ENCODE measurements around the gene S100B.

The S100B gene

DNA sequence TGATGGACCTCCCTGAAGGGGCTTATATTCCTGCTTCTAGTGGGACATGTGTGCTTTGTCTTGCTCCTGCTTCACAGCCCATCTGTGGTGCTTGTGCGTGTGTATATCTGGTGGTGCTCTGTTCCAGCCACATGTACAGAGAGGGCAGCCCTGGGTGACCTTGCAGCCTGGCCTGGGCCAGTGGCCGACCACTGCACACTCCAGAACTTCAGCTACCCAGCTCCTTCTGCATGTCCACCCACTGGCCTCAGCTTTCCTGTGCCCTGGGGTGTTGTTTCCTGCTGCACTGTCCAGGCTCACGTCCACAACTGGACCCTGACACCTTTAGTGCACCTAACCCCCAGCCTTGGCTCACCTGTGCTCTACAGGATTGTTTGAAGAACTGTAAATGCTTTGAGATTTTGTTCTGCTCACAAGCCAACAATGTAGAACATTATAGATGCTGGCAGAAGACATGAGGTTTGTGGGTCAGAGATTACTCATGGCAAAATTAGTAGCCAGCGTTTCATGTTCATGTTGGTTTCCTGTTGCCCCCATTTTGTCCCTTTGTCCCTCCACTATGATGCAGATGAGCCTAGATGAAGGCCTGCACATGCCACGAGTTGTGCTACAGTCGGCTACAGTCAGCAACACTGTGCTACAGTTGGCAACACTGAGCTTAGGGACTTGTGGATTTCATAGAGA is 5.3 kb upstream of the S100B start:
- DNase-seq (ENCODE audit: low read depth) = no peak
- TF ChIP-seq, protein P1, sequence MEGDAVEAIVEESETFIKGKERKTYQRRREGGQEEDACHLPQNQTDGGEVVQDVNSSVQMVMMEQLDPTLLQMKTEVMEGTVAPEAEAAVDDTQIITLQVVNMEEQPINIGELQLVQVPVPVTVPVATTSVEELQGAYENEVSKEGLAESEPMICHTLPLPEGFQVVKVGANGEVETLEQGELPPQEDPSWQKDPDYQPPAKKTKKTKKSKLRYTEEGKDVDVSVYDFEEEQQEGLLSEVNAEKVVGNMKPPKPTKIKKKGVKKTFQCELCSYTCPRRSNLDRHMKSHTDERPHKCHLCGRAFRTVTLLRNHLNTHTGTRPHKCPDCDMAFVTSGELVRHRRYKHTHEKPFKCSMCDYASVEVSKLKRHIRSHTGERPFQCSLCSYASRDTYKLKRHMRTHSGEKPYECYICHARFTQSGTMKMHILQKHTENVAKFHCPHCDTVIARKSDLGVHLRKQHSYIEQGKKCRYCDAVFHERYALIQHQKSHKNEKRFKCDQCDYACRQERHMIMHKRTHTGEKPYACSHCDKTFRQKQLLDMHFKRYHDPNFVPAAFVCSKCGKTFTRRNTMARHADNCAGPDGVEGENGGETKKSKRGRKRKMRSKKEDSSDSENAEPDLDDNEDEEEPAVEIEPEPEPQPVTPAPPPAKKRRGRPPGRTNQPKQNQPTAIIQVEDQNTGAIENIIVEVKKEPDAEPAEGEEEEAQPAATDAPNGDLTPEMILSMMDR (conservative IDR thresholded peaks at IDR 0.05; ENCODE audit: low read length) = no peak
- H3K4me3 ChIP-seq (ENCODE audit: low read length) = no peak overlapping the region

DNA sequence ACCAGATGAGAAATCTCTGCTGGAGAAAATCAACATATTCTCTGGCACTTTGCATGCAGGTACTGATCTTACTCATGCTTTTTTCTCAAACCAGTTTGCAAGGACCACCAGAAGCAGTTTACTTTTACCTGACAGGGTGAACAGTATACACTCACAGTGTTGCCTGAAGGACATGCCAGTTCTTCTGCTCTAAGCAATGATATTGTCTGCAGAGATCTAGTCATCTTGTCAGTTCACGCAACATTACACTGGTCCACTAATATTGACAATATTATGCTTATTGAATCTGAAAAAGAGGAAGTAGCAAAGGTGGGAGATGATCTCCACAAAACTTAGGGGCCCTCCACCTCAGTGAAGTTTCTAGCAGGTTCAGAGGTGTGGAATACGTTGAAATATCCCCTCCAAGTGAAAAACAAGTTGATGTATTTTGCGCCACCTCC is 3.8 kb upstream of the S100B start:
- DNase-seq (ENCODE audit: low read depth) = no peak
- TF ChIP-seq, protein P1 (conservative IDR thresholded peaks at IDR 0.05; ENCODE audit: low read length) = no peak
- H3K4me3 ChIP-seq (ENCODE audit: low read length) = no peak overlapping the region

DNA sequence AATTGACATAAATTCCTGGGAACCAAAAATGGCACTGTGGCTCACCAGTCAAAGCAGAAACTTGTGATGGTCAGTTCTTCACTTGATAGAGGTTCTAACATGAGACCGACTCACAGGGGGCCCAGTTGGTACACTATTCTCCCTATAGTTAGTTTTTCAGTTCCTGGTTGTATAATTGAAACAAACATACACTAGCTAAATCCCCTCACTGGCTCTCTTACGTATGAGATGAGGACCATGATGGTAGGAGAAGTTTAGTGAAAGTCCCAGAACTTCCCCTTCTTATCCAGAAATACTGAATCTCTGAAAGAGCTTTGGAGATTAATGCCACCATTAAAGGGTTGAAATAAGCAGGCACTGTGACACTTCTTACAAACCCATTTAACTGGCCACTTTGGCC is 2.8 kb upstream of the S100B start:
- DNase-seq (ENCODE audit: low read depth) = no peak
- H3K4me3 ChIP-seq (ENCODE audit: low read length) = no peak overlapping the region
- TF ChIP-seq, protein P1 (conservative IDR thresholded peaks at IDR 0.05; ENCODE audit: low read length) = no peak

DNA sequence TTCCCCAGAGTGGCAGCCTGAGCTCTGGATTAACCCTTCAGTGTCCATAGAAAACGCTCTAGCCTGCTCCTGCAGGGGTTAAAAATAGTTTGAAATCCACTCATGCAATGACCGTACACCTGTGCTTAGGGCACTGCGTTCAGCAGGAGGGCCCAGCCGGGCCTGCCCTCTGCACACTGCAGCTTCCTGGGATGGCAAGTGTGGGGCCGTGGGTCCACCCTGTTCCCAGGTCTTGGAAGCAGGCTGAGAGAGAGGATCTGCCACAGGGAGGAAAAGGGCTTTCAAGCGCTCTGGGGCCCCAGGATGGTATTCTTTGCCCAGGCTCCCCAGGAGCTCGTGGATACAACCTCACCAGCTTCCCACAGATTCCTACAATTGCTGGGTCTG is 1.5 kb upstream of the S100B start:
- H3K4me3 ChIP-seq (ENCODE audit: low read length) = no peak overlapping the region
- DNase-seq (ENCODE audit: low read depth) = no peak
- TF ChIP-seq, protein P1 (conservative IDR thresholded peaks at IDR 0.05; ENCODE audit: low read length) = no peak

DNA sequence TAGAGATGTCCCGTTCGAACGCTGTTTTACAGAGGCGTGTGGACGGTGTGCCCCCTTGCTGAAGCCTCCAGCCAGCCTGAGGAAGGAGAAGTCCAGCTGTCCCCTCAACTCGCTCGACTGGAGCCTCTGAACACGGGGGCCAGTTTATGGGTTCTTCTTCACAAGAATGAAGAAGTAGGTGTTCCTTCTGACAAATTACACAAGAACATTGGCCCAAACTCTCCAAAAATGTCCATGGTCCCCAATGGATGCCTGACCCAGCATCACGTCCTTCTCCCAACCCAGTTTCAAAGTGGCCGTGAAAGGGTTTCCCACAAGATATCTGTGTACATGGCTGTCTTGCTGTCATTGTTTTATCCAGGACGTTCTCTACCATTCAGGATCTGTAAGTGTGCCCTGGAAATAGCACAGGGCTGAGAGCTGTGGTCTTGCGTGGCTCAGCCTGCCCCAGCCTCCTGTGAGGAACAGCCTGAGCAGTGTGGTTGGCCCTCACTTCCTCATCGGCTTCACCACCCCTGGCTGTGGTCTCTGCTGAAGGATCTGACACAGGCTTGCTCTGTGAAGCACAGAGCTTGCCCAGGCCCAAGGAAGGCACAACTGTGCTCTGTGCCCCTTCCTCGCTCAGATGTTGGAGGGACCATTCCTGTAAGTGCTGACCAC is 1.0 kb upstream of the S100B start:
- DNase-seq (ENCODE audit: low read depth) = no peak
- TF ChIP-seq, protein P1 (conservative IDR thresholded peaks at IDR 0.05; ENCODE audit: low read length) = no peak
- H3K4me3 ChIP-seq (ENCODE audit: low read length) = no peak overlapping the region

DNA sequence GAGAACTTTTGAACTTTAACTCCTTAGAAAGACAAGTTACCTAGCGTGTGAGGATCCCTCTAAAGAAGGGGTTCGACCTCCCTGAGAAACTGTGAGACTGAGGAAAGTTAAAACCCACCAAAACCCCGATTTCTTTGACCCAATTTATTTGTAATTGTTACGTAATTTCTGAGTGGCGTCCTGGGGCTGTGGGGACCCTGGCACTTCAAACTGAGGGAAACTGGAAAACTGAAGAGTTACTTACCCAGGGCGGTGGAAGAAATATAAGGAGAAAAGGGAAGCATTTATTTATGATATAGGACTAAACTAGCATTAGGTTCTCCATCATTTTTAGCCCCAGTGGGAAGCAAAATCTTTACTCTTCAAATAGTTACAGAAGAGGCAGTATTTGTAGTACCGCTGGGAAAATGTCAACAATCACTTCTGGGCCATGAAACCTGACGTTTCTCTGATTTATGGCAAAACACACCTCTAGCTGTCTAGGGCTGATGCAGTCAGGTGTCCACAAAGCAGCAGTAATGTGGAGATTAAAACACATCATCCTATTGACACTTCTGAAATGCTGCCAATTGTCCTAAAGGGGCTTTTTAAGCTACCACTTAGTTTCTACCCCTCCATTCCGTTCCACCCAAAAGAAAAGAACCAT is 430 bp downstream of the S100B start:
- no peak for DNase-seq (ENCODE audit: low read depth)
- TF ChIP-seq, protein P1 (conservative IDR thresholded peaks at IDR 0.05; ENCODE audit: low read length) = no peak
- H3K4me3 ChIP-seq (ENCODE audit: low read length) = no peak overlapping the region

DNA sequence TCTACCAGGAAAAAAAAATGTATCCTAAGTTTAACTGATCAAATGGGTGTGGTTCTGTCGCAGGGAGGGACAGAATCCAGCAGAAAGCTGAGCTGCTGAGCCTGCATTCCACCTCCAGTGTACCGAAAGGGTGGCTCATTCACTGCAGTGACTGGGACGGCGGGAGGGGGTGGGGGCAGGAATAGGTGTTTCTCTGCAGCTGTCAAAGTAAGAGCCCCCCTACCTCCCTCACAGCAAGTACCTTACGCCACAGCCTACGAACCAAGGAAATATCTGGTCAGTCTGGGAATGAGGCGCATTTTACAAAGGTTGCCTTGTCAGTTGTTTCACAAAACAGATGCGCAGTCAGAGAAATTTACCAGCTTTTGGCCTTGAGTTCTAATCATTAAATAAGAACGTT is 1.7 kb downstream of the S100B start:
- TF ChIP-seq, protein P1 (conservative IDR thresholded peaks at IDR 0.05; ENCODE audit: low read length) = no peak
- H3K4me3 ChIP-seq (ENCODE audit: low read length) = no peak overlapping the region
- no peak for DNase-seq (ENCODE audit: low read depth)

All from AG10803 (cell line).